ENCODE data around the gene XRCC2. TPM values are rescaled to one million over a fixed set of nuclear protein-coding genes. Genes with fewer than 3 reads are reported as not detected.
"Not testable (repeated sequence)": the region's sequence is repeated elsewhere in the genome, so short reads cannot be mapped to it uniquely, and the experiment has no call there.

XRCC2 gene
- total RNA-seq, 4 donors from 2014 or later, result 0.44 to 2.0 (median 0.61) TPM

GRCh38 chr7:152649220-152649619 is 26.7 kb downstream of the XRCC2 start:
- TF ChIP-seq CTCF (IDR thresholded peaks at IDR 0.05), result no peak
- H3K9me3 ChIP-seq, result peaks cover 0 to 3% (median 0%) of the 10 kb centered on the region in 4 donors
- 83 to 97% methylated on average over 2 of the region's 2 CpGs for WGBS, 2 donors
- H3K4me1 ChIP-seq, result no peaks in the 10 kb centered on the region
- no peak for DNase-seq (ENCODE audit: low spot score in 2 of 2)
- no peak overlapping the region for H3K27ac ChIP-seq
- no peak overlapping the region for H3K4me3 ChIP-seq
- H3K36me3 ChIP-seq, result peaks cover 0 to 12% (median 0%) of the 10 kb centered on the region in 3 donors
- H3K27me3 ChIP-seq, result no peaks in the 10 kb centered on the region

GRCh38 chr7:152647009-152647408 is 28.9 kb downstream of the XRCC2 start:
- no peak for DNase-seq (ENCODE audit: low spot score in 2 of 2)
- Histone ChIP-seq H3K4me3 (no peak overlapping the region), H3K27me3 (no peaks in the 10 kb centered on the region), H3K36me3 (peaks cover 0 to 12% (median 0%) of the 10 kb centered on the region in 3 donors), H3K4me1 (no peaks in the 10 kb centered on the region), H3K27ac (no peak overlapping the region), H3K9me3 (peaks cover 0 to 6% (median 0%) of the 10 kb centered on the region in 4 donors)
- 98% methylated on average over 3 of the region's 3 CpGs for WGBS, 2 donors
- no peak for TF ChIP-seq EP300 (IDR thresholded peaks at IDR 0.05)
- TF ChIP-seq POLR2A (IDR thresholded peaks at IDR 0.05), result no peak
- no peak for TF ChIP-seq CTCF (IDR thresholded peaks at IDR 0.05)

- not testable (repeated sequence) for DNase-seq (ENCODE audit: low spot score in 2 of 2); H3K9me3 ChIP-seq; H3K4me3 ChIP-seq; H3K27me3 ChIP-seq; H3K27ac ChIP-seq; H3K4me1 ChIP-seq
- H3K36me3 ChIP-seq, result peaks cover 0 to 12% (median 0%) of the 10 kb centered on the region in 3 donors
- whole genome bisulfite sequencing, 2 donors, result 99% methylated on average over 11 of the region's 11 CpGs
Measured at GRCh38 chr7:152646579-152646978, 29.4 kb downstream of the XRCC2 start.

- peaks cover 0 to 10% (median 0%) of the 10 kb centered on the region in 3 donors for H3K36me3 ChIP-seq
- no peak overlapping the region for H3K4me3 ChIP-seq
- H3K27ac ChIP-seq, result no peak overlapping the region
- H3K4me1 ChIP-seq, result no peaks in the 10 kb centered on the region
- peaks cover 0 to 6% (median 0%) of the 10 kb centered on the region in 4 donors for H3K9me3 ChIP-seq
- WGBS, 2 donors, result 88 to 90% methylated on average over 9 of the region's 9 CpGs
- no peak for DNase-seq (ENCODE audit: low spot score in 2 of 2)
- TF ChIP-seq CTCF (IDR thresholded peaks at IDR 0.05) (no peak), POLR2A (IDR thresholded peaks at IDR 0.05) (no peak), EP300 (IDR thresholded peaks at IDR 0.05) (no peak)
- H3K27me3 ChIP-seq, result no peaks in the 10 kb centered on the region
Measured at GRCh38 chr7:152643979-152644559, 31.9 kb downstream of the XRCC2 start.

- TF ChIP-seq POLR2A (IDR thresholded peaks at IDR 0.05) (no peak), CTCF (IDR thresholded peaks at IDR 0.05) (no peak), EP300 (IDR thresholded peaks at IDR 0.05) (no peak)
- H3K27me3 ChIP-seq, result no peaks in the 10 kb centered on the region
- no peak overlapping the region for H3K4me3 ChIP-seq
- WGBS, 2 donors, result 92 to 93% methylated on average over 6 of the region's 6 CpGs
- H3K27ac ChIP-seq, result no peak overlapping the region
- no peaks in the 10 kb centered on the region for H3K4me1 ChIP-seq
- no peak for DNase-seq (ENCODE audit: low spot score in 2 of 2)
- H3K36me3 ChIP-seq, result no peaks in the 10 kb centered on the region
- peaks cover 0 to 4% (median 0%) of the 10 kb centered on the region in 4 donors for H3K9me3 ChIP-seq
Measured at GRCh38 chr7:152641384-152641783, 34.6 kb downstream of the XRCC2 start.

- Histone ChIP-seq H3K4me1 (no peaks in the 10 kb centered on the region), H3K4me3 (no peak overlapping the region), H3K27me3 (no peaks in the 10 kb centered on the region), H3K9me3 (peaks cover 0 to 4% (median 0%) of the 10 kb centered on the region in 4 donors), H3K36me3 (no peaks in the 10 kb centered on the region), H3K27ac (no peak overlapping the region)
- no peak for DNase-seq (ENCODE audit: low spot score in 2 of 2)
- TF ChIP-seq POLR2A (IDR thresholded peaks at IDR 0.05) (no peak), EP300 (IDR thresholded peaks at IDR 0.05) (no peak), CTCF (IDR thresholded peaks at IDR 0.05) (no peak)
- WGBS, 2 donors, result 81 to 86% methylated on average over 6 of the region's 6 CpGs
Measured at GRCh38 chr7:152640829-152641228, 35.1 kb downstream of the XRCC2 start.
